Ovary (tissue), 3 donors: Measurements from ENCODE around the gene NDST3.

ENCODE experiments used
- CTCF ChIP-seq, 3 donors: fragments of 450-650 bp in 2 of 3; fragments of 200-600 bp in 1 of 3; IDR thresholded peaks; one replicate each; pipeline versions ENCODE4 v1.5.1 to v1.8.0; 2016 to 2022; ENCODE audit warnings: antibody characterized with exemption in 3 of 3, mild to moderate bottlenecking in 1 of 3
- EP300 ChIP-seq: sonication (generic); formaldehyde crosslinking; IDR thresholded peaks from one replicate; pipeline ENCODE4 v1.6.1; 2017; ENCODE audit warnings: antibody characterized with exemption
- POLR2A ChIP-seq: fragments of 450-650 bp; IDR thresholded peaks from one replicate; pipeline ENCODE4 v1.6.1; 2017; ENCODE audit warnings: antibody characterized with exemption, mild to moderate bottlenecking, moderate library complexity
- donor health status: DM: no; HTN: no; CAD: no.

- TF ChIP-seq POLR2A (no peak), EP300 (no peak), CTCF (IDR thresholded peaks at IDR 0.05) (no peak)
Observed at GRCh38 chr4:118279328-118279727, 245.0 kb downstream of the NDST3 start.
